Prostate gland (tissue), 2 donors: ENCODE results near the gene JMJD7. TPM values are rescaled to one million over a fixed set of nuclear protein-coding genes. Genes with fewer than 3 reads are reported as not detected.

Source experiments
- DNase-seq: peaks from one replicate; pipeline ENCODE4 v3.0.0-alpha.2; 2019; ENCODE audit warnings: low spot score
- H3K27ac ChIP-seq, 2 donors: fragments of 200-600 bp; sonication (generic); 2 replicates each; pipeline ENCODE4 v1.5.1; 2017 to 2019
- H3K27me3 ChIP-seq: fragments of 200-600 bp; sonication (generic); replicated peaks from 2 replicates; pipeline ENCODE4 v1.5.1; 2019; ENCODE audit not compliant: insufficient read depth
- H3K36me3 ChIP-seq, 2 donors: fragments of 200-600 bp; sonication (generic); 1 replicate in 1 of 2; 2 replicates in 1 of 2; pipeline versions ENCODE4 v1.5.1 to v1.8.1; 2017 to 2019
- H3K4me1 ChIP-seq: fragments of 200-600 bp; sonication (generic); replicated peaks from 2 replicates; pipeline ENCODE4 v1.5.1; 2019
- H3K4me3 ChIP-seq, 2 donors: fragments of 200-600 bp; sonication (generic); 2 replicates each; pipeline ENCODE4 v1.5.1; 2017 to 2019
- H3K9me3 ChIP-seq: fragments of 200-600 bp; sonication (generic); 2 replicates; pipeline ENCODE4 v1.5.1; 2017
- POLR2A ChIP-seq: fragments of 450-650 bp; IDR thresholded peaks from one replicate; pipeline ENCODE4 v1.6.1; 2016; ENCODE audit warnings: antibody characterized with exemption, mild to moderate bottlenecking
- POLR2AphosphoS5 ChIP-seq: sonication (generic); formaldehyde crosslinking; IDR thresholded peaks from one replicate; pipeline ENCODE4 v1.6.1; 2017; ENCODE audit warnings: antibody characterized with exemption
- WGBS: methylation state at CpG from one replicate; pipeline ENCODE4 v1.1.5; 2018; 5-methylcytosine and 5-hydroxymethylcytosine counted together
- intact Hi-C: fragments of 100-400 bp; cut with DNase I; formaldehyde crosslinking; loops from one replicate; pipeline ENCODE4 v1.14.2; 2022
- total RNA-seq, 2 donors: library from RNA; depleted of rRNA; stranded (reverse); fragments of >200 nt; gene quantifications; one replicate each; pipeline ENCODE4 v1.1.0, GENCODE V29; 2016
- TF ChIP-seq, protein P1 (sequence below), 4 experiments: fragments of 200-600 bp in 2 of 4; fragments of 450-650 bp in 2 of 4; sonication (generic) in 2 of 4; IDR thresholded peaks; 1 replicate in 3 of 4; 2 replicates in 1 of 4; pipeline ENCODE4 v1.5.1; 2016 to 2019; ENCODE audit warnings: antibody characterized with exemption in 4 of 4, mild to moderate bottlenecking in 2 of 4, moderate library complexity in 2 of 4

Gene JMJD7
- total RNA-seq, result 10 to 100 TPM; 20.7 to 56.6 TPM

DNA sequence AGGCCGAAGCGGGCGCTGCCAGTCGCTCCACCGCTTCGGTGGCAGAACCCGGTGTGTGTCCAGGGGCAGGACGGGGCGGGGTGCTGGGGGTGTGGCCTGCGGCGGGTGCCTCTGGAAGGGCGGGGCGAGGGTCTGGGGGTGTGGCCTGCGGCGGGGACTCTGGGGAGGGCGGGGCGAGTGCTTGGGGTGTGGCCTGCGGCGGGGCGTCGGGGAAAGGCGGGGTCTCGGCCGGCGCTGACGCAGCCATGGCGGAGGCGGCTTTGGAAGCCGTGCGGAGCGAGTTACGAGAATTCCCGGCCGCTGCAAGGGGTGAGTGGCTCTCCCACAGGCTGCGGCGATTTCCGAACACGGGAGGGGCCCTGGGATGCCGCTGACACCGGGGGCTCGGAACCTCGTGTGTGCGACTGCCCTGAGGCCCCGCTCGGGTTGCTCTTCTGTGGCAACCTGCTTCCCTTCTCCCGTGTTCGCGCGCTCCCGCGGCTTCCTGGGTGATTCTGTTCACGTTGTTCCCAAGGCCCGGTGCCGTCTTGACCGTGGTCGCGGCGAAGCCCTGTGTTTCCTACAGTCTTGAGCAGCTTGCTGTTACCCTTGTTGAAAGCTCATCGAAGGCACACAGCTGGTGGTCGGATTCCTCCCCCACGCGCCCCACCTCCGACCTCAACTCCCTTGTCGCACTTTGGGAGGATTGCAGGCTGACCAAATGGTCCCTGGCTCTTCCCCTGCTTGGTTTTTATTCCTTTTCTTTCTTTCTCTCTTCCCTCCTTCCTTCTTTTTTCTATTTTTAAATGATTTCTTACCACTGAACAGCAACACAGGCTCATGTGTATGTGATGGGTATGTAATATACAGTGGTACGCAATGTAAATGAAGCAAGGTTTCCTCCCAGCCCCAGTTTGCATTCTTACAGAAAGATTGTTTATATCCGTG, at the start of gene JMJD7:
JMJD7 (plus strand) TSS at position 213 of the 927 bp plus-strand sequence; CDS start at position 246, 33 bp downstream.
- Histone ChIP-seq H3K9me3 (no peaks in the 10 kb centered on the region), H3K4me3 (peak within 1 kb of the TSS; percentile 48 to 64), H3K27me3 (no peaks in the 10 kb centered on the region), H3K27ac (peak within 1 kb of the TSS; percentile 77 to 79), H3K36me3 (no peaks in the 10 kb centered on the region), H3K4me1 (peaks cover 10% of the 10 kb centered on the region)
- peak; percentile 95 for DNase-seq
- intact Hi-C loops, result loop anchor here (1.0 to 5.0 kb wide), 2 partner anchors 54 to 74 kb away; partner anchors contain the start of gene MAPKBP1
- under 1% methylated on average over 63 of the region's 66 CpGs for WGBS
- TF ChIP-seq POLR2AphosphoS5 (peak; percentile 72), POLR2A (peak; percentile 88)
- TF ChIP-seq, protein P1, sequence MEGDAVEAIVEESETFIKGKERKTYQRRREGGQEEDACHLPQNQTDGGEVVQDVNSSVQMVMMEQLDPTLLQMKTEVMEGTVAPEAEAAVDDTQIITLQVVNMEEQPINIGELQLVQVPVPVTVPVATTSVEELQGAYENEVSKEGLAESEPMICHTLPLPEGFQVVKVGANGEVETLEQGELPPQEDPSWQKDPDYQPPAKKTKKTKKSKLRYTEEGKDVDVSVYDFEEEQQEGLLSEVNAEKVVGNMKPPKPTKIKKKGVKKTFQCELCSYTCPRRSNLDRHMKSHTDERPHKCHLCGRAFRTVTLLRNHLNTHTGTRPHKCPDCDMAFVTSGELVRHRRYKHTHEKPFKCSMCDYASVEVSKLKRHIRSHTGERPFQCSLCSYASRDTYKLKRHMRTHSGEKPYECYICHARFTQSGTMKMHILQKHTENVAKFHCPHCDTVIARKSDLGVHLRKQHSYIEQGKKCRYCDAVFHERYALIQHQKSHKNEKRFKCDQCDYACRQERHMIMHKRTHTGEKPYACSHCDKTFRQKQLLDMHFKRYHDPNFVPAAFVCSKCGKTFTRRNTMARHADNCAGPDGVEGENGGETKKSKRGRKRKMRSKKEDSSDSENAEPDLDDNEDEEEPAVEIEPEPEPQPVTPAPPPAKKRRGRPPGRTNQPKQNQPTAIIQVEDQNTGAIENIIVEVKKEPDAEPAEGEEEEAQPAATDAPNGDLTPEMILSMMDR (IDR thresholded peaks at IDR 0.05), result peak in 1 of 4 experiments; percentile 18

DNA sequence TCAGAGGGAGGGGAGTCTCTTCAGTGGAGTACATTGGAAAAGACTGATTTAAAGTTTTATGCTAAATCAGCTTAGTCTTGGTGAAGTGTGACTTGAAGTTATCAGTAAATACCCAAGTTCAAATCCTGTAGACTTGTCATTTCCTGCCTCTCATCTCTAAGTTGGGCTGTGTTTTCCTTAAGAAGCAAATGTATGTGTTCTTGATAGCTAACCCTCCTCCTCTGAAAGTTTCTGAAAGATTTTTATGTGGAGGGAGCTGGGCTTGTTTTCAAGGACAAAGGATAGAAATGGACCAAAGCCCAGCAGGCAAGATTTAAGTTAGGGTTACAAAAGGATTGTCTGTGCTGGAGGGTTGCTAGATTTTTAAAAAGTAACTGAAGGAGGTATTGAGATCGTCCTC, 49.4 kb upstream of the JMJD7 start:
- 25% methylated on average over 1 of the region's 1 CpG for WGBS
- intact Hi-C loops, result loop anchor here (10.0 kb wide), 1 partner anchor 126 kb away; no protein-coding TSS in a partner anchor
- TF ChIP-seq POLR2AphosphoS5 (no peak), POLR2A (no peak)
- TF ChIP-seq, protein P1 (IDR thresholded peaks at IDR 0.05), result no peak
- no peak for DNase-seq
- no peaks in the 10 kb centered on the region for H3K27me3 ChIP-seq
- H3K9me3 ChIP-seq, result no peaks in the 10 kb centered on the region
- H3K36me3 ChIP-seq, result no peaks in the 10 kb centered on the region
- no peak overlapping the region for H3K4me3 ChIP-seq
- no peaks in the 10 kb centered on the region for H3K4me1 ChIP-seq
- H3K27ac ChIP-seq, result no peak overlapping the region

DNA sequence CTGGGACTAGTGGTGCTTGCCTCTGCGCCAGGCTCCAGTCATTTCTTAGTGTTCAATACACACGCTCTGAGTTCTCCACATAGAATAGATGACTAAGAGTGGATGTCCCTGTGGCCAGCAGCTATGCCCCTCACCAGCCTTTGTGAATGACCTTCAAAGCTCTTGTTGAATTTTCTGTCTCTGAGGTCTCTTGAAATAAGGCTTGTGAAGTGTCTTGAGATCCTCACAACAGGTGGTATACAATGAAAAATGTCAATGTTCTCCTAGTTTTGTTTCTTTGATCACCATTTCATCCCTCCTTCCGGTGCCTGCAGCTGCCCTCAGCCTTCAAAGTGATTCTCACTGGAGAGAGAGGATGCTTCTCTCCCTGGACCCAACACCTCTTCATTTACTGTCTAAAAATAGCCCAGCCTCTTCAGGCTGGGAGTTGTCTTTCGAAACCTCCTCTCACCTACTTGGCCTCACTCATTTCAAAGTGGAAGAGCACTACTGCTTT, 48.2 kb upstream of the JMJD7 start:
- Histone ChIP-seq H3K4me1 (no peaks in the 10 kb centered on the region), H3K36me3 (no peaks in the 10 kb centered on the region), H3K4me3 (no peak overlapping the region), H3K27ac (no peak overlapping the region), H3K27me3 (no peaks in the 10 kb centered on the region), H3K9me3 (no peaks in the 10 kb centered on the region)
- intact Hi-C loops, result loop anchor here (10.0 kb wide), 1 partner anchor 125 kb away; no protein-coding TSS in a partner anchor
- TF ChIP-seq POLR2AphosphoS5 (no peak), POLR2A (no peak)
- TF ChIP-seq, protein P1 (IDR thresholded peaks at IDR 0.05), result no peak
- WGBS, result 64% methylated on average over 4 of the region's 4 CpGs
- no peak for DNase-seq

DNA sequence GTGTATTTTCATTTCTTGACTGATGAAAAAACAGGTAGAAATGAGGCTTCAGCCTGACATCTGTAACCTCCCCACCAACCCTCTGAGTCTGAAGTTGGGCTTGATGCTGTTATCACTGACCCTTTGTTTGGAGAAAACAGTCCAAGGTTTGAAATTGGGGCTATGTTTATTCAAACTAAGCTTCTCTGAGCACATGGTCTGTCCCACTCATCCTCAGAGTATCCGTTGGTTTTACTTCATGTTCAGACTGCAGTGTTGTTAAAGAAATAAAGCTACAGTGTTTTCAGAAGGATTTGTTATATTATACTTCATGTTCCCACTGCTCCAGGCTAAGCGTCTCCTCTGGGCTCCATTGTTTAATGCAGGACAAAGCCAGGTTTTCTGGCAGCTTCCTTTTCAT, 47.6 kb upstream of the JMJD7 start:
- intact Hi-C loops, result no loop called here
- no peaks in the 10 kb centered on the region for H3K36me3 ChIP-seq
- H3K4me3 ChIP-seq, result no peak overlapping the region
- TF ChIP-seq POLR2AphosphoS5 (no peak), POLR2A (no peak)
- TF ChIP-seq, protein P1 (IDR thresholded peaks at IDR 0.05), result no peak
- no peak overlapping the region for H3K27ac ChIP-seq
- no peaks in the 10 kb centered on the region for H3K4me1 ChIP-seq
- no peak for DNase-seq
- H3K9me3 ChIP-seq, result no peaks in the 10 kb centered on the region
- H3K27me3 ChIP-seq, result no peaks in the 10 kb centered on the region
- 21% methylated on average over 2 of the region's 2 CpGs for WGBS
